ENCODE data around the gene ADAM22. TPM values are rescaled to one million over a fixed set of nuclear protein-coding genes. Genes with fewer than 3 reads are reported as not detected.

ADAM22 gene, protein sequence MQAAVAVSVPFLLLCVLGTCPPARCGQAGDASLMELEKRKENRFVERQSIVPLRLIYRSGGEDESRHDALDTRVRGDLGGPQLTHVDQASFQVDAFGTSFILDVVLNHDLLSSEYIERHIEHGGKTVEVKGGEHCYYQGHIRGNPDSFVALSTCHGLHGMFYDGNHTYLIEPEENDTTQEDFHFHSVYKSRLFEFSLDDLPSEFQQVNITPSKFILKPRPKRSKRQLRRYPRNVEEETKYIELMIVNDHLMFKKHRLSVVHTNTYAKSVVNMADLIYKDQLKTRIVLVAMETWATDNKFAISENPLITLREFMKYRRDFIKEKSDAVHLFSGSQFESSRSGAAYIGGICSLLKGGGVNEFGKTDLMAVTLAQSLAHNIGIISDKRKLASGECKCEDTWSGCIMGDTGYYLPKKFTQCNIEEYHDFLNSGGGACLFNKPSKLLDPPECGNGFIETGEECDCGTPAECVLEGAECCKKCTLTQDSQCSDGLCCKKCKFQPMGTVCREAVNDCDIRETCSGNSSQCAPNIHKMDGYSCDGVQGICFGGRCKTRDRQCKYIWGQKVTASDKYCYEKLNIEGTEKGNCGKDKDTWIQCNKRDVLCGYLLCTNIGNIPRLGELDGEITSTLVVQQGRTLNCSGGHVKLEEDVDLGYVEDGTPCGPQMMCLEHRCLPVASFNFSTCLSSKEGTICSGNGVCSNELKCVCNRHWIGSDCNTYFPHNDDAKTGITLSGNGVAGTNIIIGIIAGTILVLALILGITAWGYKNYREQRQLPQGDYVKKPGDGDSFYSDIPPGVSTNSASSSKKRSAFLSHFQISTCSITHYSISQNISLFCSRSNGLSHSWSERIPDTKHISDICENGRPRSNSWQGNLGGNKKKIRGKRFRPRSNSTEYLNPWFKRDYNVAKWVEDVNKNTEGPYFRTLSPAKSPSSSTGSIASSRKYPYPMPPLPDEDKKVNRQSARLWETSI
- 10 to 100 TPM in 8 of 9 donors, 1 to 10 TPM in 1; 7.8 to 35.0 (median 24.8) TPM for total RNA-seq
- 1 to 10 TPM; 2.3 to 5.2 (median 3.2) TPM for polyA plus RNA-seq
- long read RNA-seq, donor 1, result 0 reads
- long read RNA-seq, donor 2, partial matches to known transcripts, result 118 of 183 reads
- long read RNA-seq, donor 2, other reads (novel, unspliced or antisense), result 65 of 183 reads
- long read RNA-seq, donor 3, result 0 reads
- long read RNA-seq, donor 4, result 0 reads
- long read RNA-seq, donor 5, partial matches to known transcripts, result 2 of 8 reads
- long read RNA-seq, donor 5, other reads (novel, unspliced or antisense), result 6 of 8 reads
- long read RNA-seq, donor 6, partial matches to known transcripts, result 0 of 2 reads
- long read RNA-seq, donor 6, other reads (novel, unspliced or antisense), result 2 of 2 reads
- long read RNA-seq, donor 7, result 0 reads
- long read RNA-seq, donor 8, result 0 reads
- long read RNA-seq, donor 9, result 0 reads
- long read RNA-seq, donor 10, partial matches to known transcripts, result 140 of 140 reads
- long read RNA-seq, donor 10, other reads (novel, unspliced or antisense), result 0 of 140 reads

GRCh38 chr7:87933953-87934698 lies at the start of gene ADAM22:
Gene ADAM22 (plus strand): TSS chr7:87934251. CDS start chr7:87934466, 215 bp downstream.
- Histone ChIP-seq H3K4me1 (replicated peaks in 1 of 2) (peaks cover 10 to 13% of the 10 kb centered on the region in 2 donors), H3K27ac (peak within 1 kb of the TSS in 3 of 5 donors; percentile 67 to 80 (median 73)), H3K9me3 (replicated peaks in 1 of 3) (no peaks in the 10 kb centered on the region), H3K36me3 (replicated peaks in 1 of 2) (no peaks in the 10 kb centered on the region), H3K27me3 (no peaks in the 10 kb centered on the region), H3K4me3 (peak within 1 kb of the TSS; percentile 4 to 92 (median 86))
- peak; percentile 92 to 95 (median 92) for DNase-seq
- intact Hi-C loops (cut with DNase I), result loop anchor here in 1 of 2 donors (10.0 kb wide), 1 partner anchor 181 kb away; no protein-coding TSS in a partner anchor
- WGBS, 4 donors, result 0 to 1% (median 0%) methylated on average over 11 to 70 of the region's 70 CpGs
- TF ChIP-seq POLR2A (IDR thresholded peaks at IDR 0.05) (peak; percentile 61 to 87), CTCF (IDR thresholded peaks at IDR 0.05) (no peak)

DNA sequence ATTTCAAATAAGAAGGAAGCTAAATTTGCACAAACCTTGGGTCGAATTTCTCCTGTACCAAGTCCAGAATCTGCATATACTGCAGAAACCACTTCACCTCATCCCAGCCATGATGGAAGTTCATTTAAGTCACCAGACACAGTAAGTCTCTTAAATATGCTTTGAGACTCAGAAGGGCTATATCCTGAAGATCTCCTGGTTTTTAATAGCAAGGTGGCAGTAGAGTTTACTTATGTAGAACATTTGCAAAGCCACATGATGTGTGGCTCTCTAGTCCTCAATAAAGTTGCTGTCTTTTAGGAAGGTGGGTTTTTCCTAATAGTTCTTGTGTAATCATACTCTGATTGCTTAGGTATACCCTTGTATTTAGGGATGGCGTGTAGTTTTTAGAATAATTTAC lies 49.0 kb upstream of the ADAM22 start:
- no peaks in the 10 kb centered on the region for H3K4me1 ChIP-seq (replicated peaks in 1 of 2)
- no peaks in the 10 kb centered on the region for H3K27me3 ChIP-seq
- no peak for DNase-seq
- H3K27ac ChIP-seq, result no peak overlapping the region
- H3K4me3 ChIP-seq, result no peak overlapping the region
- 82 to 96% (median 84%) methylated on average over 2 of the region's 2 CpGs for WGBS, 4 donors
- no peaks in the 10 kb centered on the region for H3K9me3 ChIP-seq (replicated peaks in 1 of 3)
- TF ChIP-seq POLR2A (IDR thresholded peaks at IDR 0.05), result no peak
- no peak for TF ChIP-seq CTCF (IDR thresholded peaks at IDR 0.05)
- H3K36me3 ChIP-seq (replicated peaks in 1 of 2), result peaks cover 0 to 5% of the 10 kb centered on the region in 2 donors
- intact Hi-C loops (cut with DNase I), result no loop called here

DNA sequence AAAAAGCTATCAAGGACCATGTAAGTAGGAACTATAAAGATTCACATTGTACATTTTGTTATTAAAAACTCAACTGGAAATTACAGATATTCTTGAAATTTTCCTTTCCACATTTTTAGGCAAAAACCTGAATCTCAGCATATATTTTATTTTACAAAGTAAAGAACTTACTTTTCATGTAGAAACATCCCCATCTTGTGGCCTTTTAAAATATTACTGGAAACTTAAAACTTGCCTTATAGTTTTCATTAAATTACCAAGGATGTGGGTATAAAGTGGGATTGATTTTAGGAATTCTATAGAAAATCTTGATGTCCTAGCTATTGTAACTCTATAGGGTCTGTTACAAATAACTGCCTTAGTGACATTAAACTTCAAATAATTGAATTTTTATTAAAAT lies 47.2 kb upstream of the ADAM22 start:
- Histone ChIP-seq H3K4me3 (no peak overlapping the region), H3K9me3 (replicated peaks in 1 of 3) (no peaks in the 10 kb centered on the region), H3K4me1 (replicated peaks in 1 of 2) (no peaks in the 10 kb centered on the region), H3K27me3 (no peaks in the 10 kb centered on the region), H3K27ac (no peak overlapping the region), H3K36me3 (replicated peaks in 1 of 2) (peaks cover 0 to 5% of the 10 kb centered on the region in 2 donors)
- DNase-seq, result no peak
- no peak for TF ChIP-seq POLR2A (IDR thresholded peaks at IDR 0.05)
- peak; percentile 26 to 70 (median 52) for TF ChIP-seq CTCF (IDR thresholded peaks at IDR 0.05)
- intact Hi-C loops (cut with DNase I), result no loop called here
